HG03469 (cell line): ENCODE results near the gene GINS1.

ENCODE experiments used
- ATAC-seq: cut with Tn5 transposase; IDR thresholded peaks from one replicate; pipeline ENCODE4 v1.9.1; 2021; ENCODE audit warnings: mild to moderate bottlenecking, moderate library complexity, moderate number of reproducible peaks; ENCODE audit not compliant: unreplicated experiment

Gene GINS1

DNA sequence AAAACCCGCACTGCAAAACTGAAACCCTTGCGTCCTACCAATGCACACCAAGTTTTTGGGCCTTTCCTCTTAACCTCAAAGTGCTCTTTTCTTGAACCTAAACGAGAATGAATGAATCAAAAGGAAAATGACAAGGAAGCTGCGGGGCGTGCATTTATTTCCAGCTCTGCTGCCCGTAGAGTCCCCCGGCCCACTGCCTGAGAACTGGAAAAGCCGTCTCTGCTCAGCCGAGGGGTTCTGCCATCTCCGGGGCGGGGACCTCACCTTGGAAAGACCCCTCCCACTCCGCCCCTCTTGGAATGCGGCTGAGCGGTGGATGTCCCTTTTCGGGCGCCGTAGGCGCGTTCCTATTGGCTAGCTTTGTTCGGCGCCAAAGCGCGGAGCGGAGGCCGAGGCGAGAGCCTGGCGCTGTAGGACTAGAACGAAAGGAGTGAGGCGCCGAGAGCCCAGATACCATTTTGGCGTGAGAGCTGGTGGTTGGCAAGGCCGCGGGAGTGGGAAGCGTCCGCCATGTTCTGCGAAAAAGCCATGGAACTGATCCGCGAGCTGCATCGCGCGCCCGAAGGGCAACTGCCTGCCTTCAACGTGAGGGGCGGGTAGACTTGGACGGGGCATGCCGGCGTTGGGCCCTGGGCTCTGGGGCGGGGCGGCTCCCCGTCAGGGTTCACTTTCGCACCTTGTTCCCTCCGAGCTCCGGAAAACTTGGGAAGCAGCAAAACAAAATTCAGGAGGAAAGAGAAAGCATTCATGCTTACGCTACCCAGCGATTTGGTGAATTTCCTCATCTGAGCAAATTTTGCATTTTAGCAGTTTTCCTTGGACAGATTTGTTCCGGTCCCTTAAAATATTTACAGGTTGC lies at the start of gene GINS1:
Gene GINS1 (plus strand): TSS at position 363 of the 859 bp plus-strand sequence. CDS start 148 bp downstream, at position 511.
- peak; percentile 83 for ATAC-seq

DNA sequence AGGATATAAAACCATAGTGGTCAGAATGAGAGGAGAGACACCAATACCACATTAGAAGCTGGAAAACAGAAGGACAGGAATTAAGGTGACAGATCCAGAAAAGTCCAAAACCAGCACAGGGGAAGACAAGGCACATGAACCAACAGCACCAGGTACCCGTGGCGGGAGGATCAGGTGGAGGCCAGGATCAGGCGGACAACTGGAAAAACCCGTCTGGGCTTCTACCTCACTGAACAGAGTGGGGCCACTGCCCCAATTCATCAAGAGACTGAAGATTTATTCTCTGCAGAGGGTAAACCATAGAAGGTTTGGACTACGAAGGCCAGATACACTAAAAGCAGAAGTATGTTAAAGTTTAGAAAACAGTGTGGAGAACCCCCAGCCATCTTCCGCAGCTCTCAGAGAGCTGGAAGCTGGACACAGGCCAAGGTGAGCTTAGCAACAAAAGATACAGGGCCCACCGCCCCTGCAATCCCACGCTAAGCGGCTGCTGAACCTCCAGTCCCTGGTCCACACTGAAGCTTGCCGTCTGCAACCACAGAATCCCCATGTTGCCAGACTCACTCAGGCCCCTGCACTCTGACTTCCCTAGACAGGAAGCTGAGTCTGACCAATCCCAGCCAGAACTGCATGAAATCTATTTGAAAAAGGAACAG lies 46.7 kb upstream of the GINS1 start:
- no peak for ATAC-seq

DNA sequence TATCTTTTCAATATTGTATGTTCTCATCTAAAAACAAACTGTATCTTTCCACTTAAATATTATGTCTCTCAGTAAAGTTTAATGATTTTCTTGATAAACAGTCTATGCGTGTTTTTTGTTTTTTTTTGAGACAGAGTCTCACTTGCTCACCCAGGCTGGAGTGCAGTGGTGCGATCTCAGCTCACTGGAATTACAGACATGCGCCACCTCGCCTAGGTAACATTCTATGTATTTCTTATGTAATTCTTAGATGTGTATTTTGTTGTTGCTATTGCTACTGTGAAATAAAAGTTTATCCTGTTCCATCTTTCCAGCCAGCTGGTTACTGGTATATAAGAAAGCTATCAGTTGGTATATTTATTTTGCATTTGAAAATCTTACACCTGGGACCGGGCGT lies 46.2 kb upstream of the GINS1 start:
- ATAC-seq = no peak

DNA sequence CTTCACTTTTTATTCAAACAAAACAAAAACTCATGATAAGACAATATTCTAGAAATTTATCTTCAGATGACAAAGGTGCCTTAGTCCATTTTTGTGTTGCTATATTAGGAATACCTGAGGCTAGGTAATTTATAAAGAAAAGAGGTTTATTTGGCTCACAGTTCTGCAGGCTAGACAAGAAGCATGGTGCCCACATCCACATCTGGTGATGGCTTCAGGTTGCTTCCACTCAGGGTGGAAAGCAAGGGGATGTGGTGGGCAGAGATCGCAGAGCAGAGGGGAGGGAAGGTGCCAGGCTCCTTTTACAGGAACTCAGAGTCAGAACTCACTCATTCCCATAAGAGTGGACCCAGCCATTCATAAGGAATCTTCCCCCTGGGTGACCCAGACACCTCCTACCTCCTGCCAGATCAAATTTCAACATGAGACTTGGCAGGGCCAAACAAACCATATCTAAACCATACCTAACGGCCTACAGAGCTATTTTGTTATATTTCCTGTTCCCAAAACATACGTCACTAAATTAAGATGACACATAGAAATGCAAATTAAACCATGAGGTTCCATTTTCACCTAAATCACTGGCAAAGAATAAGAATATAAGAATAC lies 43.2 kb upstream of the GINS1 start:
- no peak for ATAC-seq

DNA sequence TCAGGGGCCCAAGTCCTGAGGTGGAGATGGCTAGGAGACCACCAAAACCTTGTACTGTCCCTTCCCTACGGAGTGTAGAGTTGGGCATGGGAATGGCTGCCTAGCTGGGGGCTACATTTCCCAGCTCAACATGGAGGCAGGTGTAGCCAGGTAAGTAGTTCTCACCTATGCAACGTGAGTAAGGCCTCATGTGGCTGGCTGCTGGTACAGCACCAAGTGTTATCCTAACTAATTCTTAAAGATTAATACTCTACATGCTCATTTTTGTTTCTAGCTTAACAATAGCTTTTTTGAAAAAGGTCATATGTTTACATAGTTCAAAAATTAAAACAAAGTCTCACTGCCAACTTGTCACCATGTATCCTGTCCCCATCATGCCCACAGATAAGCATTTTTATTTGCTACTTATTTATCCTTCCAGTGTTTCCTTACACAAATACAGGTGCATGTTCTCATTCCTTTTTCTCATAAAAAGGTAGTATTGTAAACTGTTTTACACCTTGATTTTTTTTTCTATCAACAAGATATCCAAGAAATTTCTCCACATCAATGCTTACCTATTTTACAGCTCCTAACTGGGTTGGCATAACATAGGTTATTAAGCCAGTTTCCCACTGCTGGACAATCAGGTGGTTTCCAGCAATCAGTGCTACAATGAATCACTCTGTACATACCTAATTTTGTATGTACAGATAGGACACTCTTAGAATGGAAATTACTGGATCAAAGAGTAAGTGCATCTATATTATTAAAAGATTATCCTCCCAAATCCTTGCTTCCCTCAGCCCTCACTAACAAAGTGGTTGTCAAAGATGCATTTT lies 42.4 kb upstream of the GINS1 start:
- ATAC-seq = no peak

DNA sequence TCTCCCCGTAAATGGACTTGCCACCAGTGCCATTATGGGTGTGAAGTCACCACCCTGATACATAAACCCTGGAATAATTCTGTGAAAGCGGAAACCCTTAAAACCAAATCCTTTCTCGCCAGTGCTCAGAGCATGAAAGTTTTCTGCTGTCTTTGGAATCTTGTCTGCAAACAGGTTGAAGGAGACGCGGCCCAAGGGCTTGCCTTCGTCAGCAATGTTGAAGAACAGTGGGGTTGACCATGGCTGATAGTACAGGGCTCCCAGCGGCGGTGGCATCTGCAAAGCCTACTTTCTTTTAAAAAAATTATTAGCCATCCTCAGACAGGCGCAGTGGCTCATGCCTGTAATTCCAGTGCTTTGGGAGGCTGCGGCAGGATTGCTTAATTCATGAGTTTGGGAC lies 38.9 kb upstream of the GINS1 start:
- no peak for ATAC-seq

DNA sequence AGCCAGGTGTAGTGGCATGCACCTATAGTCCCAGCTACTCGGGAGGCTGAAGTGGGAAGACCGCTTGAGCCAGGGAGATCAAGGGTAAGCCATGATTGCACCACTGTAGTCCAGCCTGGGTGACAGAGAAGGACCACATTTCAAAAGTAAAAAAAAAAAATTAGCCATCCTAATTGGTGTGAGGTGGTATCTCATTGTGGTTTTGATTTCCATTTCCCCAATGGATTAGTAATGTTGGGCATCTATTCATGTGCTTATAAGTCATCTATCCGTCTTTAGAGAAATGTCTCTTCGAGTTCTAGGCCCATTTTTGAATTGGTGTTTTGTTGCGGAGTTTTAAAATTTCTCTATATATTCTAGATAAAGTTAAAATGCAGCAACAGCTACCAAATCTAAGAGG lies 38.5 kb upstream of the GINS1 start:
- no peak for ATAC-seq

DNA sequence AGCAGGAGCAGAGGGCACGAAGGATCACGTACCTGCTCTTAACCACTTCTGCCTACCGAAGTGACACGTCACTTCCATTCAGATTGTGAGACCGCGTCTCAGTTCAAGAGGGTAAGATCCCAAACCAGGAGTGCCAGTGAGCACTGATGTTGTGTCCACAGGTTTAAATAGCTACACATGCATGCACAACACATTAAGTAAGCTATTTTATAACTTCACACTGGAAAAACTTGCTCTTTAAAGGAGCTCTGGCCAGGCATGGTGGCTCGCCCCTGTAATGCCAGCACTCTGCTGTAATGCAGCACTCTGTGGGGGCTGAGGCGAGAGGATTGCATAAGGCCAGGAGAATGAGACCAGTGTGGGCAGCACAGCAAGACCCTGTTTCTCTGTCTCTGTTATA lies 37.9 kb upstream of the GINS1 start:
- ATAC-seq = no peak

DNA sequence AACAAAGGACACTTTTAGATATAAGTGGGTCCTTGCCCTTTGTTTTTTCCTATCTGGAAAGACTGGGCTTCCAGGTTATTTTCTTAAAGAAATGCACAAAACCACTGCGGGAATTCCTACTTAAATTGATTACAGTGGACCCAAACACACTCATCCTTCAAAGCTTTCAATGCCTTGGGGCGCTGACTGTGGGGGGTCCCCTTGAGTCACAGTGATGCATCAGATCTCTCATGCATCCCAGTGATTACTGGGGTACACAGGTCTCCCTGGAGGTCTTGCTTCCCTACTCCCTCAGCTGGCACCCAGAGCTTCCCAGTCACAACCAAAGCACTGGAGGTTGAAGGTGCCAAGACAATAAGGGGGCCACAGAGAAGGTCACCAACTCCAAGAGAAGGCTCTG lies 37.5 kb upstream of the GINS1 start:
- no peak for ATAC-seq

DNA sequence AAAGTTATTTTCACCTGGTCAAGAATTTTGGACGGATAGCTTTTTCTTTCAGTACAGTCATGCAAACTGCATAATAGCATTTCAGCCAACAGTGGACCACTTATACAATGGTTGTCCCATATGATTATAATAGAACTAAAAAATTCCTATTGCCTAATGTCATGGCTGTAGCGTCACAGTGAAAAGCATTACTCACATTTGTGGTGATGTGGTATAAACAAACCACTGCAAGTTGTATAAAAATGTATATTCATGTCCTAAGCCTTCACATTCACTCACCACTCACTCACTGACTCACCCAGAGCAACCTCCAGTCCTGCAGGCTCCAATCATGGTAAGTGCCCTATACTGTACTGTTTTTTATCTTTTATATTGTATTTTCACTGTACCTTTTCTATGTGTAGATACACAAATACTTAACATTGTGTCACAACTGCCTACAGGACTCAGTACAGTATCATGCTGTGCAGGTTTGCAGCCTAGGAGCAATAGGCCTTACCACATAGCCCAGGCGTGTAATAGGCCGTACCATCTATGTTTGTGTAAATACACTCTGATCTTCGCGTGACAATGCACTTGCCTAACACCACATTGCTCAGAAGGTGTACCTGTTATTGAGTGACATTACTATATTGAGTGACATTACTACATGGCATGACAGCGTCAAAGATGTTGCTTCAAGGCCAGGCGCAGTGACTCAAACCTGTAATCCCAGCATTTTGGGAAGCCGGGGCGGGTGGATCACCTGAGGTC lies 34.7 kb upstream of the GINS1 start:
- ATAC-seq = no peak

DNA sequence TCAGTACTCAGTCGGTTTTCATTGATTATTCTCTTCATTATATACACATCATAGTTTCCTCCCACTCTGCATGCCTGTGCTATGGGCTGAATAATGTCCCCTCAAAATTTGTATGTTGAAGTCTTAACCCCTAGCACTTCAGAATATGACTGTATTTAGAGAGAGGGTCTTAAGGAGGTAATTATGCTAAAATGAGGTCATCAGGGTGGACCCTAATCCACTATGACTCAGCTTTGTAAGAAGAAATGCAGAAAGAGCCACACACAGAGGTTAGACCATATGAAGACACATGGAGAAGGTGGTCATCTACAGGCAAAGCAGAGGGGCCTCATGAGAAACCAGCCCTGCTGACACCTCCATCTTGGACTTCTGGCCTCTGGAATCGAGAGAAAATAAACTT lies 32.6 kb upstream of the GINS1 start:
- ATAC-seq = no peak

DNA sequence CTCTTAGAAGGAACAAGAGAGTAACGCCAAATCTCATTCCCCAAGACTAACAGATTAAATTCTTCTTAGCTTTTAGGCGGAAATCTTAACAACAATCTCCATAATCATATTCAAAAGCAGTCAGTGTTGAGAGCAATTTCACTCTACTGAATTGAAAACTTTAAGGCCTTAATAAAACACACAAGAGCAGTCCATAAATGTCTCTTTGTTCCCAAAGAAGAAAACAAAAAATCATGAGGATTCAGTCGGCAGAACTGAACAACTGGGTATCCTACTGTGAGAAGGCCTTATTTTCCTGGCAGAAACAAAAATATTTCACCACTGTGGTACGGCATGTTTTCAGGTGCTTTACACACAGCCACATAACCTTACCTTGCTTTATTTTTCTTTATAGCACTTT lies 31.2 kb upstream of the GINS1 start:
- no peak for ATAC-seq

DNA sequence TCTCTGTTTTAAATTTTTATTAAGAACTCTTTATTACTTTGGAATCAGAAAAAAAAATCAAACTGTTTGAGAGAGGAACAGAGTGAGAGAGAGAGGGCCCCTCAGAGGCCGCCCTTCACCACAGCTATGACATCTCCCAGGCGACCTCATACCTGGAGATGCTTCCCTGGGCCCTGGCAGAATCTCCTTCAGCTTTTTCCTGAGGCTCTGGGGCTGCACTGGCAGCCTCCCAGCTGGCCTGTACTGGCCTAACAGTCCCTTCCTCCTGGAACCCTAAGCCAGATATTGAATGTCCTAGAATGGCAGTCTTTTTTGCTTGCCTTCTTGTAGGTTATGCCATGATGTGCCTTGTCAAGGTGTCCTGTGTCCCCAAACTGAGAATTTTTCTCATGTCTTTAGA lies 30.6 kb upstream of the GINS1 start:
- no peak for ATAC-seq

DNA sequence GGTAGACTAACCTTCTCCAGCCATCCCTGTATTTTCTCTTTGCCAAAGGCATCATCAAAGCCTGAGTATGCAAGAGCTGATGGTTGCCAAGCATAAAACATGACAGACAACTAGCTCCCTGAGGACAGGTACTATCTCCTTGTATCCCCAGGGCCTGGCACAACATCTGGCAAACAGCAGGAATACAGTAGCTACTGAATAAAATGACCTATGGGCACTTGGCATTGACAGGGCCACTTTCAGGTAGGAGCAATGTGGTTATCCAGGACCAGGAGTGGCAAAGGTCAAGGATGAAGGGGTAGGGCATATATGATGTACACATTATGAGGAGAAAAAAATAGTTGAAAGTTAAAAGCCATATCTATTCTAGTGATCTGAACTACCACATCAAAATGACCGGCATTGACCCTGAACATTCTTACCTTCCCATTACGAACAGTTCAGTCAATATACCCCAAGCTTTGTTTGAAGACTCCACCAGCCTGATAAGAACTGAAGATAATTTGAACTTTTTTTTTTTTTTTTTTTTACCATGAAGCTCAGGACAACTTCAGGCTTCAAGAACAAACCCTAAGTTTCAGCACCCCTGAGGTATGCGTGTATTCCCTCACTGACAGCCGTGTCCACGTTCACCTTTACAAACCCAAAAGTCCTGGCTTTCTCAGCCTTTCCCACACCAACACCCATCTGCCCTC lies 29.1 kb upstream of the GINS1 start:
- no peak for ATAC-seq

DNA sequence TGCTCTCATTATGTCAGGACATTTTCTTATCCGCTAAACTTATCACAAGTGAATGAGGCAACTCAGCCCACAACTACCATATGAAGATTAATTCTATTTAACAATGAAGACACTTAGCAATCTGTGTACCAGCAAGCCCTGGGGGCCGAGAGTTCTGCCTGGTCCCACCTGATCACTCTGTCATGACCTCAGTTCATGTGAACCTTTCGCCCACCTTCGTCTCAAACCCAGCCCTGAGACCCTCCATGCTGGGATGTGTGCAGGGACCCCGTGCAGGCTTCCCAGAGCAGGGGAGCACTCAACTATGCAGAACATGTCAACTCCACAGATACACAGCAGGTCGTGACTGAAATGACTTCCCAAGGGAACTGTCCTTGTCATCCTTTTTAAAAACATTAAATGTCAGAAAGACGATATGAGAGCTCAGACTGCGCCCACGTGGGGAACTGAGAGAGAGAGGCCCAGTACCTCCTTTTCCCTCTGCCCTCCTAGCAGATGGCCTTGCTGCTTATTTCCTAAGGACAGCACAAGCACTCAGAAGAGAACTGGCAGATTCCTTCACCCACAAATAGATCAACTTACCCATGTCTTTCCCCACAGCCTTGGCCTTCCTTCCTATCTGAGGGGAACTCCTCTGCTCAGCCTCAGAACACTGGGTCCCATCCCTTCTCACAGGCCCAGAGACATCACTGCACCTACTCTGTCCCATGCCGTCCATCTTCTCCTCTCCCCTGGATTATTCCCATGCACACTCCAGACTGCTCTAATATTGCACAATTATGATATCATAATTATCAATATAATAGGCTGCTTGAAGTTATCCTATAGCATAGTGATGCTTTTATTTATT lies 28.4 kb upstream of the GINS1 start:
- no peak for ATAC-seq

DNA sequence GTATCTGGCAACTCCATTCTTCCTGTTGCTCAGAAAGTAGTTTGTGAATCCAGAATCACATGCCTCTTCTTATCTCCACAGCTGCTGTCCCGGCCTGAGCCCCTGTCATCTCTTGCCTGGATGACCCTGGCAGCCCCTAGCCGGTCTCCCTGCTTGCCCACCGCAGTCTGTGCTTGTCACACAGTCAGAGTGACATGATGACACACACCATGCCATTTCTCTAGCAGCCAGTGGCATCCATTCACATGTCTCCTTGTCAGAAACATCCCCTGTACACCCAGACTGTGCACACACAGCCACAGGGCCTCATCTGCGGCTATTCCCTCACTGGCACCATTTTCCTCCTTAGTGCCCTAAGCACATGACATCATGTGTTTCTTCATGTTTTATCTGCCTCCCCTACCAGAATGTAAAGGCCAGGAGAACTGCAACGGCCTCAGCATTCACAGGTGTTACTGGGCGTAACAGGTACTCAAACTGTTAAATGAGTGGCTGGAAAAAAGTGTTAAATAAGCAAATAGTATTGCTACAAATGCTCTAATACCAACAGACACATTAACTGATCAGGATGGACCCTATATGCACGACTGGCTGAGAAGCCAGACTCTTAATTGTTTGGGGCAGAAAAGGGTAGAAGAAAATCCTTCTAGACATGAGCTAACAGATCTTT lies 26.4 kb upstream of the GINS1 start:
- no peak for ATAC-seq

DNA sequence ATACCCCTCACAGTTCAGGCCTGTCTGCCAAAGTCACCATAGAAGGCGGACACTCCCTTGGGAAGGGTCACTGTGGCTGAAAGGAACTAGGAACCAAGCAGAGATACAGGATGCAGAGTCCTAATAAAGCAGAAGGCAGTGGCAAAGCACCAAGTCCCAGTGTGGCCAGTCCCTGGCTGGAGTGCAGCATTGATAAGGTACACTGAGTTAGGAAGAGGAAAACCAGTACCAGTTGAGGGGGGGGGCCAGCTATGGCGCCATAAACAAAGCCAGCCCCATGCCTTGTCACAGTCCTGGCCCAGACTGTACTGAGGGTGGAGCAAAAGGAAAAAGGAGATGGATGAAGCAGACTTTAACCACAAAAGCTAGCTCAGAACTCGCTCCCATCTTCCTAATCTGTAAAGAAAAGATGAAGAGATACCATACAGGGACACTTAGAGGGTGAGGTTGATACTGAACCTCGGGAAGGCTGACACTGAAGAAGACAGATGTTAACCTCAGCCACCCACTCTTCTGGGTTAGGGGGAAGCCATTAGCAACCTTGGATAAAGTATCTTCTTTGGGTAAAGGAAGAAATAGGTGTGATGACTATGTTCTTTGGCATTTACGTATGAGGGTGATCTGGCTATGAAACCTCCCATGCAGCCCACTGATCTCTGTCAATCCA lies 24.6 kb upstream of the GINS1 start:
- no peak for ATAC-seq

DNA sequence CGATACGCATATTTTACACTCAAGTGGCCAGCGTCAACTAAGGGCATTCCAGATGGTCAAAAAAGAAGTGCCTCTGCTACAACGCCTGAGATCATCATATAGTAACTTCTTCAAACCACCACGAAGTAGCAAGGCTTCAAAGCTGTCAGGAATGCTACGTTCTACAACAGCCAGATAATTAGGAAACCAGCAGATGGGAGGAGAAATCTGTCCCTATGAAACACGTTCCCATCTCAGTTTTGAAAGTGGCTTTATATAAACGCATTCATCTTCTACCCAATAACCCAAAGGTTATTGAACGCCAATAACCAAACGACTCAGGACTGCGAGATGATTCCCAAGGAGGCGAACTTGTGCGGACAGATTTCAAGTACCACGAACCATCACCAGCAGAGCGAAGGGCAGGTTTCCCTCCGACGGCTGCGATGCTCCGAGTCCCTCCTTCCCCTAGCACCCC lies 18.0 kb upstream of the GINS1 start:
- no peak for ATAC-seq
